ENCODE results near the gene COMMD4. TPM values are rescaled to one million over a fixed set of nuclear protein-coding genes. Genes with fewer than 3 reads are reported as not detected.
"Not testable (repeated sequence)": the region's sequence is repeated elsewhere in the genome, so short reads cannot be mapped to it uniquely, and the experiment has no call there.

The COMMD4 gene
- total RNA-seq, 1 experiment from 2014 or later, result 144 TPM

DNA sequence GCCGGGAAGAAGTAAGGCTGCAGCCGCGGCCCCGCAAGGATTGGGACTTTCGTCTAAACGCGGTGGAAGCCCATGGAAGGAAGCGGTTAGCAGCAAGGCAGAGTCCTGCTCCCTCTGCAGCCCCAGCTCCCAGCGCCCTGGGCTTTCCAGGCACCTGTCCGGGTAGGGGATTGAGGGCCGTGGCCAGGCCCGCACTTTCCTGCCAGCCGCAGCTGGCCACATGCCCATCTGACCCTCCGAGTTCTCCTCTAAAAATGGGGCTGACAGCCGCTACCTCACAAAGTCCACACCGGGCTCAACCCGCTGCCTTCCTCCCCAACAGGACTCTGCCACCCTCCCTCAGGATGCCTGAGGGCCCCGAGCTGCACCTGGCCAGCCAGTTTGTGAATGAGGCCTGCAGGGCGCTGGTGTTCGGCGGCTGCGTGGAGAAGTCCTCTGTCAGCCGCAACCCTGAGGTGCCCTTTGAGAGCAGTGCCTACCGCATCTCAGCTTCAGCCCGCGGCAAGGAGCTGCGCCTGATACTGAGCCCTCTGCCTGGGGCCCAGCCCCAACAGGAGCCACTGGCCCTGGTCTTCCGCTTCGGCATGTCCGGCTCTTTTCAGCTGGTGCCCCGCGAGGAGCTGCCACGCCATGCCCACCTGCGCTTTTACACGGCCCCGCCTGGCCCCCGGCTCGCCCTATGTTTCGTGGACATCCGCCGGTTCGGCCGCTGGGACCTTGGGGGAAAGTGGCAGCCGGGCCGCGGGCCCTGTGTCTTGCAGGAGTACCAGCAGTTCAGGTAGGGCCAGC lies 12.9 kb downstream of the COMMD4 start:
- no peaks in the 10 kb centered on the region; the same call in 1 of the 2 replicates for H3K9me3 ChIP-seq
- H3K36me3 ChIP-seq, result no peaks in the 10 kb centered on the region; the same call in 1 of the 2 replicates
- H3K4me3 ChIP-seq, result no peak overlapping the region
- H3K27me3 ChIP-seq, result peaks cover 34% of the 10 kb centered on the region
- DNase-seq, result no peak

DNA sequence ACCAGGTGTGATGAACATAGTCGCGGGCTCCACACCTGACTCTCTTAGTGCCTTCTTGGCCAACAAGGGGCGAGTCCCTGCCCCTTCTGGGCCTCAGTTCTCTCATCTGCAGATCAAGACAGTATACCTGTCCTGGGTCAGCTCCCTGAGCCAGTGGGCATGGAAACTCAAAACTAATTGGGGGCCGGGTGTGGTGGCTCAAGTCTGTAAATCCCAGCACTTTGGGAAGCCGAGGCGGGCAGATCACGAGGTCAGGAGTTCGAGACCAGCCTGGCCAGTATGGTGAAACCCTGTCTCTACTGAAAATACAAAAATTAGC lies 13.4 kb downstream of the COMMD4 start:
- H3K4me3 ChIP-seq, H3K36me3 ChIP-seq, DNase-seq, H3K9me3 ChIP-seq: not testable (repeated sequence)
- peaks cover 34% of the 10 kb centered on the region for H3K27me3 ChIP-seq

DNA sequence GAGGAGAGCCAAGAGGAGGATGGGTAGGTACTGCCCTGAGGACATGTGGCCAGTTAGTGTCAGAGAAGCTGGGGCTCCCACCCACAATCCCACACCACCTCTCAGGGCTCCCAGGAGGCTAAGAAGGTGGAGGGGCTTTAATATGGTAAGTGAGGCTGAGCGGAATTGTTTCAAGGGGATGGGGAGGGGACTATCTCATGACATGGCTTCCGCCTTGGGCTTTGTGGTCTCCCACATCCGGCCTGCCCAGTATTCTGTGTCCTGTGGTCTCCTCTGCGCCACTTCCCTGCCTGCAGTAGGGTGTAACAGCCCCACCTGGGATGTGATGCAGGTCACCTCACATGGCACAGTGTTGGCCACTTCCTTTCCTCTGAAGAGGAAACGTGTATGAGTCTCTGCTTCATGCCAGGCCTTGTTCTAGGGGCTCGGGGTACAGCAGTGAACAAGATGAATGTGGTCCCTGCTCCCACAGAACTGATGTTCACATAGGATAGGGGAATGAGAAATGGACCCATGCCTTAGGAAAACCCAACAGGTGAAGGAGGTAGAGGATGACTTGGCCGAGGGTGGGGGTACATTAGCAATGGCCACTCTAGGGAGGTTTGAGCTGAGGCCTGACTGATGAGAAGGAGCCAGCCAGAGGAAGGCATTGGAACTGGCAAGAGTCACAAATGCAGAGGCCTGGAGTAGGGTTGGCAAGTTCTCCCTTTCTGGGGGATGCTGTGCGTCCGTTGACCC lies 14.2 kb downstream of the COMMD4 start:
- DNase-seq, result no peak
- Histone ChIP-seq H3K27me3 (peaks cover 34% of the 10 kb centered on the region), H3K36me3 (no peaks in the 10 kb centered on the region; the same call in 1 of the 2 replicates), H3K4me3 (no peak overlapping the region), H3K9me3 (no peaks in the 10 kb centered on the region)

DNA sequence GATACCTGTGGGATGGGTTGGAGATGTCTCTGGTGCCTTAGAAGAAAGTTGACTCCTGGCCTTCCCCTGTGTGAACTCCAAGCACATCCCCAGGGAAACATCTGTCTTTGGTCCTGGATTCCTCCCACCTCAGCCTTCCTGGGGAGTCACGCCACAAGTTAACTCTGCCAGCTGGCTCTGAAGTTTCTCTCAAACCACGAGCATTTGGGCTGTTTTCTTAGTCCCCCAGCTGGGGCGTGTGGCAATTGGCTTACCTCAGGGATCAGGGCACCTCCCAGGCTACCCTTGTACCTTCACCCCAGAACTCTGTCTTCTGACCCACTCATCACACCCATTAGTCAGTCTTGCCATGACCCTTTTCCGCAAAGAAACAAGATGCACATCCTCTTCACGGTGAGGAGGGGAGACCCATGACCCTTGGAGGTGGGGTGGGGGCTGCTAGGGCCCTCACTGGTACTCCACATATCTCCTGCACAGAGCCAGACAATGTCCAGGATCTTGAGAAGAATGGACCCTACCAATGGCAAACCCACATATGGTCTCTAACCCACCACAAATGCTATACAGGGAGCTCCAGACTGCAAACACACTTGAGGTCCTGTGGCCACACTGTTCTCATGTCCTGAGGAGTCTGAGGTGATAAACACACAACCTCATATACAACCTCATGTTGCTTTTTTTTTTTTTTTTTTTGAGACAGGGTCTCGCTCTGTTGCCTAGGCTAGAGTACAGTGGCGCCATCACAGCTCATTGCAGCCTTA lies 14.9 kb downstream of the COMMD4 start:
- Histone ChIP-seq H3K36me3 (no peaks in the 10 kb centered on the region; the same call in 1 of the 2 replicates), H3K9me3 (no peaks in the 10 kb centered on the region), H3K4me3 (no peak overlapping the region), H3K27me3 (peaks cover 34% of the 10 kb centered on the region)
- no peak for DNase-seq

DNA sequence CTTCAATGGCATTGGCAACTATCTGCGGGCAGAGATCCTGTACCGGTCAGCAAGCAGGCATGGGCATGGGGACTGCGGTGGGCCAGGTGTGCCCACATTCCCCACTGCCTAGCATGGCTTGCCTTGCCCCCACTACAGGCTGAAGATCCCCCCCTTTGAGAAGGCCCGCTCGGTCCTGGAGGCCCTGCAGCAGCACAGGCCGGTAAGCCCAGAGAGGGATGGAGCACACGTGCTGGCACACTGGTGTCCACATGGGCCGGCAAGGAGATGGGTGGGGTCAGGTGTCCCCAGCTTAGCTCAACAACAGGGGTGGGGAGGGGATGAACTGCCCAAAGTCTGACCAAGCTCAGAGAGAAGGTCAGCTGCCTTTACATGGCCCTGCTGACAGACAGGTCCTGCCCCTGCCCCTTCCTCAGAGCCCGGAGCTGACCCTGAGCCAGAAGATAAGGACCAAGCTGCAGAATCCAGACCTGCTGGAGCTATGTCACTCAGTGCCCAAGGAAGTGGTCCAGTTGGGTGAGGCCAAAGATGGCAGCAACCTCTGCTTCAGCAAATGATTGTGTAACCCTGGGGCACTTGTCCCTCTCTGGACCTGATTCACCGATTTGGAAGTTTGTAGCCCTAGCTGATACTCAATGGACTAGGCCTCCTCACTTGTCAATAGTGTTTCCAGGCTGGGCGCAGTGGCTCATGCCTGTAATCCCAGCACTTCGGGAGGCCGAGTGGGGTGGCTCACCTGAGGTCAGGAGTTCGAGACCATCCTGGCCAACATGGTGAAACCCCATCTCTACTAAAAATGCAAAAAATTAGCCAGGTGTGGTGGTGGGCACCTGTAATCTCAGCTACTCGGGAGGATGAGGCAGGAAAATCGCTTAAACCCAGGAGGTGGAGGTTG lies 16.6 kb downstream of the COMMD4 start:
- Histone ChIP-seq H3K9me3 (no peaks in the 10 kb centered on the region), H3K27me3 (peaks cover 21% of the 10 kb centered on the region), H3K4me3 (no peak overlapping the region), H3K36me3 (peaks cover 8% of the 10 kb centered on the region)
- no peak for DNase-seq

DNA sequence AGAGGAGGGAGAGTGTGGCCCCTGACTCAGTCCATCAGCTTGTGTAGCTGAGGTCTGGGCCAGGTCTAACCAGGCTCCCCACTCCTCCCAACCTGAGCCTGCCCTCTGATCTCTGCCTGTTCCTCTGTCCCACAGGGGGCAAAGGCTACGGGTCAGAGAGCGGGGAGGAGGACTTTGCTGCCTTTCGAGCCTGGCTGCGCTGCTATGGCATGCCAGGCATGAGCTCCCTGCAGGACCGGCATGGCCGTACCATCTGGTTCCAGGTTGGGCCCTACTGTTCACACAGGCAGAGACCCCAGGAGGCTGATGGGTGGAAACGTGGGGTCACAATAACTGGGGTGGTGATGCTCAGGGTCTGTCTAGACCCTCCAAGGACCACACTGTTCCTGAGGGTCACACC lies 17.7 kb downstream of the COMMD4 start:
- DNase-seq, result no peak
- no peaks in the 10 kb centered on the region for H3K9me3 ChIP-seq
- no peak overlapping the region for H3K4me3 ChIP-seq
- H3K27me3 ChIP-seq, result peaks cover 9% of the 10 kb centered on the region
- peaks cover 15% of the 10 kb centered on the region for H3K36me3 ChIP-seq

DNA sequence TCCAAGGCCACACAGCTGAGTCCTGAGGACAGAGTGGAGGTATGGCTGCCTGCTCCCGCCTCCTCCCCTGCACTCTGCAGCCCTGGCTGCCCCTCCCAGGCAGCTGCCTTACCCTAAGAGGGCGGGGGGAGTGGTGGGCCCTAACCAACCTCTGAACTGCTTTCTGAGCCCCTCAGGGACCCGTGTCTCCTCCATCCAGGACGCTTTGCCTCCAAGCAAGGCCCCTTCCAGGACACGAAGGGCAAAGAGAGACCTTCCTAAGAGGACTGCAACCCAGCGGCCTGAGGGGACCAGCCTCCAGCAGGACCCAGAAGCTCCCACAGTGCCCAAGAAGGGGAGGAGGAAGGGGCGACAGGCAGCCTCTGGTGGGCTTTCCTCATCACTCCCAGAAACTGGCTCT lies 18.6 kb downstream of the COMMD4 start:
- Histone ChIP-seq H3K9me3 (no peaks in the 10 kb centered on the region), H3K36me3 (peaks cover 17% of the 10 kb centered on the region), H3K4me3 (no peak overlapping the region), H3K27me3 (peaks cover under 1% of the 10 kb centered on the region; the same call in 1 of the 2 replicates)
- DNase-seq, result no peak

DNA sequence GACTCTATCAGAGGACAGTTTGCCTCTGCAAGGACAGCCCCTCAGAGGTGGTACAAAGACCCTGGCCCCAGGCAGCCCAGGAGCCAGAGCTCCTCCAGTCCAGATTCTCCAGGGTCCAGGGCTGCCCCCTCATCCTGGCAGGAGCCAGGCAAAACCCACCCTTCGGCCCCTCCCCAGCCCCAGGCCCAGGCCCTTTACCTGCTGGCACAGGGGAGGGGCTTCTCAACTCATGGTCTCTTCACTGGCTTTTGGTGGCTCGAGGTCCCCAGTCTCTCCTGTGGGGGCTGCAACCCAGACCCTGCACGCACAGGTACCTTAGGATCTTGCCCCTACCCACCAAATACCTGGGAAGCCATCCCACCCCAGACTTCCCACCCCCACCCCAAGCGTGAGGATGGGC lies 19.5 kb downstream of the COMMD4 start:
- Histone ChIP-seq H3K27me3 (no peaks in the 10 kb centered on the region), H3K36me3 (peaks cover 23% of the 10 kb centered on the region)
- no peak for DNase-seq

DNA sequence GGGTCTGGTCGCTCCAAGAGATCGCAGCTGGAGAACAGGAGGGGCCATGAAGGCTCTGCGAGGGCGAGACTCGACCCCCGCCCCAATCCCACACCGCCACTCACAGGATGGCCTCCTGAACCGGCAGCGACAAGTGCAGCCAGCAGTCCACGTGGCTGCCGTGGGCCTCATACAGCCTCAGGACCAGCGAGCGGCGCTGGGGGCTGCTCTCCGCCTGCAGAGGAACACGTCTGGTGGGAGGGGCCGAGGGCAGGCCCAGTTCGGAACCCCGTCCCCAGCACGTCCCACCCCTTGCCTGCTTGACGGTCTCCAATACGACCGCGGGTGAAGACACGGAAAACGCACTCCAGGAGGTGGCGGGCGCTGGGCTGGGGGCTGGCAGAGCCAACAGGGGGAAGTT lies 20.1 kb downstream of the COMMD4 start:
- H3K9me3 ChIP-seq, result no peaks in the 10 kb centered on the region
- H3K4me3 ChIP-seq, result no peak overlapping the region
- no peaks in the 10 kb centered on the region for H3K27me3 ChIP-seq
- H3K36me3 ChIP-seq, result peaks cover 24% of the 10 kb centered on the region
- no peak for DNase-seq

More for the DNA sequence above, 19.5 kb downstream of the COMMD4 start:
- Histone ChIP-seq H3K4me3 (no peak overlapping the region), H3K9me3 (no peaks in the 10 kb centered on the region)

DNA sequence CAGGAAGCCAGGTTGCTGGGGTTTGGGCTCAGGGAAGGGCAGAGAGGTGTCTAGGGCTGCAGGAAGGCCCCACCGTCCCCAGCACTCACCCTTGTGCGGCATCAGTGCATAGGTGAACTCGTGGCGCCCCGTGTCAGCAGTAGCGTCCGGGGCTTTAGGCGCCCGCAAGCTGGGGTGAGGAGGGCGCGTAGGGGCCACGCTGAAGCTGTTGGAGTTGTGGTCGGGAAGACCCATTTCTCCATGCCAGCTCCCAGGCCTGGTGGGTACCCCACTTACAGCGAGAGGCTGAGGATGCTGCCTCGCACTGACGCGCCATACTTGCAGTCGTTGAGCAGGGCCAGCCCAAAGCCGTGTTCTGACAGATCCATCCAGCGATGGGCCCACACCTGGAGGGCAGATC lies 20.7 kb downstream of the COMMD4 start:
- Histone ChIP-seq H3K27me3 (no peaks in the 10 kb centered on the region), H3K9me3 (no peaks in the 10 kb centered on the region), H3K4me3 (no peak overlapping the region), H3K36me3 (peaks cover 29% of the 10 kb centered on the region)
- no peak for DNase-seq

DNA sequence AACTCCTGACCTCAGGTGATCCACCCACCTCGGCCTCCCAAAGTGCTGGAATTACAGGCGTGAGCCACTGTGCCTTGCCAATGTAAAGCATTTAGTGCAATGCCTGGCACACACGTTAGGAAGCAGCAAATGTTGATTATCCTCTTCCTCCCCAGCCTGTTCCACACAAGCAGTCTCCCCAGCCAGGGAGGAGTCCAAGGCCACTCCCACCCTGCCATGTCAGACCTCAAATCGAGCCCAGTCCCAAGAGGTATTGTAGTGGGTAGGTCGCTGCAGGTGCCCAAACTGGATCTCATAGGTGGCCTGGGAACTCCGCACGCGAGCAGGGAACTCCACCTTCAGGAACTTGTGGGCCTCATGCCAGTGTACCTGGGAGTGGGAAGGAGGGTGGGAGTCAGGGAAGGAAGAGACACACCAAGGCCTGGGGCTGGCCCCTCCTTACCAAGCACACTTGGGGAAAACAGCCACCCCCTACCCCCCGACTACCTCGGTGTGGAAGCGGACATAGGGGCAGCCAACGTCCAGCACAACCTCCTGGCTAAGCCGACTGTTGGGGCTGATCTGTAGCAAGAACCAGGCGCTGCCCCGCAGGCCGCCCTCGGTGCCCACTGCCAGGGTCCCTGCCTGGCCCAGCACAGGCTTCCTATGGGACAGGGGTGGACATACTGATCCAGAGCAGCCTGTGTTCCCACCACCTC lies 22.3 kb downstream of the COMMD4 start:
- no peak for DNase-seq
- H3K9me3 ChIP-seq, result no peaks in the 10 kb centered on the region
- no peak overlapping the region for H3K4me3 ChIP-seq
- peaks cover 46% of the 10 kb centered on the region for H3K36me3 ChIP-seq
- H3K27me3 ChIP-seq, result no peaks in the 10 kb centered on the region

DNA sequence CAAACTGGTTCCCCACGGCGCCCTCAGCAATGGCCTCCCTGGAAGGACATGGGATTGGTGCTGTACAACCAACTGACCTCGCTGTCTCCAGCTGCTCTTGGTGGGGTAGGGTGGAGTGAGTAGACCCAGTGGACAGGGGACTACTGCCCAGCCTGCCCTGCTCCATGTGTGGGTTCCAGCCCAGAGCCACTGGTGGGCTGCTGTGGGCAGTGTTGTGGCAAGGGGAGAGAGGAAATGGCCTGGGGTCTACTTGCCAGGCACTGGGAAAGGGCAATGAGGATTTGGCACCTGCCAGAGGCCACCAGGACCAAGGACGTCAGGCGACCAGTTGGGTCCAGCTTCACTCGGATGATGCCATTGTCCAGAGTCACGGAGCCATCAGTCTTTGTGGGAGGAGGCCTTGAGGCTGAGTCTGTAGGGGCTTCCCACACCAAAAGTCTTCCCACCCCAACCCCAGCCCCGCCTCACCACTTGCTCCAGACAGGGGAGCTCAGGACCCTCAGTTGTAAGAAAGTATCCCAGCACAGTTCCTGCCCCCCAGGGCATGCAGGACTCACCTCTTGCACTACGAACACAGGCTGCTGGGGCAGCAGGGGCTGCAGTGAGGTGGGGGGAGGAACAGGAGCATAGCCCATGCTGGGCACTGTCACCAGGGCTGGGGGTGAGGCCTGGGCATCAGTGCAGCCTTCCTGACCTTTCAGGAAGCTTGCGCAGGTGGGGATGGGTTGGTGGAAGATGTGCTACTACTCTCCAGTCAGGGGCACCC lies 23.1 kb downstream of the COMMD4 start:
- Histone ChIP-seq H3K9me3 (no peaks in the 10 kb centered on the region), H3K27me3 (no peaks in the 10 kb centered on the region), H3K36me3 (peaks cover 48% of the 10 kb centered on the region), H3K4me3 (no peak overlapping the region)
- no peak for DNase-seq

DNA sequence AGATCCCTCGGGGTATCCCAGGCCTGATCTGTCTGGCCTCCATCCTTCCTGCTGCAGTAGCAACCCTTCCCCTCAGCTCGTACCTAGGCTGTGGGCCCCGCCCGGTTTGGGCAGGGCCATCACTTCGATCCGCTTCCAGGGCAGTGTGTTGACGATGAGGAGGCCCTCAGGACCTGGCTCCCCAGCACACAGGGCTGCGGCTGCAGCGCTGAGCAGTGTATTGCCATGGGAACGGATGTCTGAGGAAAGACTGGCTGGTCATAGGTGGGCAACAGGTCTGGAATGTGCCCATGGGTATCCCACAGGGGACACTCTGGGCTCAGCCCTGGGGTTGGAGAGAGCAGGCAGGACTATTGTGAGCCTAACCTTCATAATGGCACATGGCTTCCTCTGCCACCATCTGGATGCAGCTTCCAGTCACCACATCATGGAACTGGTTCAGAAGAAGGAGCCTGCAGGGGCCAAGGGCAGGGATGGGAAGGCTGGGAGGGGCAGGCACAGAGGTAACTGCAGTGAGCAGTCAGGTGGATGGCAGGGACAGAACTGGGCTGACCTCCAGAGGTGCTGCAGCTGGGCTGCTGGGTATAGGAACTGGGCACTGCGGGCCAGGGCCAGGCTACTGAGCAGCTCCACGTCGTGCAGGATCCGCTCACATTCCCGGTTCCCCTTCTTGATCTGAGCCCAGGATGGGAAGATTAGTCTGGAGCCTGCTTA lies 23.8 kb downstream of the COMMD4 start:
- Histone ChIP-seq H3K27me3 (no peaks in the 10 kb centered on the region), H3K36me3 (peaks cover 51% of the 10 kb centered on the region), H3K9me3 (no peaks in the 10 kb centered on the region), H3K4me3 (no peak overlapping the region)
- DNase-seq, result no peak

DNA sequence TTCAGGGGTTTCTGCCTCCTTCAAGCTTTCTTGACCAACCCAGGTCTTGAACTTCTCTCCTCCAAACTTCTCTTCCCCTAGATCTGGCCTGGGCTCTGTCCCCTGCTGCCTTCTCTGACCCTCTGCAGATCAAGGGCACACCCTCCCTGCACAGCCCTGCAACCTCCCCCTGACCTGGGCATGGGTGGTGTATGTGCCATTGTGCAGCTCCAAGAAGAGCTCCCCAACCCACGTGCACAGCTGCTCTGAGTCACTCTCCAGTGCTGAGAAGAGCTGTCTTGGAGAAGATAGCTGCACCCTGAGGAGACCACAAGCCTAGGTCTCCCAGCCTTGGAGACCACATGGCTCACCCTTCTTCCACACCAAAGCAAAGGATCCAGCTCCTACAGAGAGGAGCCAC lies 24.5 kb downstream of the COMMD4 start:
- Histone ChIP-seq H3K4me3 (no peak overlapping the region), H3K36me3 (peaks cover 58% of the 10 kb centered on the region), H3K27me3 (no peaks in the 10 kb centered on the region), H3K9me3 (no peaks in the 10 kb centered on the region)
- DNase-seq, result no peak

DNA sequence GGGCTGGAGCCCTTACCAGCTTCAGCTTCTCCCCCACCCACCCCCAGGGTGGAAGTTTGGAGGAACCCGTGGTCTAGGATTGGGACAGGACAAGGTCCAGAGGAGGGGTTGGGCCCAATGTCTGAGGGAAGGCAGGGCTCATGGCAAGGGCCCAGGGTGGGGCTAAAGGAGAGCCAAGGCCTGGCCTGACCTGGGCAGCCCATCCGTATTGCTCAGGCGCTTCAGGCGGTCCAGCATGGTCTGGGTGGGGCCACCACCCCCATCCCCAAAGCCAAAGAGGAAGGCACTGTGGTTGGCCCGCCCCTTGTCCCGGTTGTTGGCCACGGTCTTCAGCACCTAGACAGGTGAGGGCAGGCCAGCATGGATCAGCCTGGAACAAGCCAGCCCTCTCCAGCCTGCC lies 25.0 kb downstream of the COMMD4 start:
- H3K4me3 ChIP-seq, result no peak overlapping the region
- H3K36me3 ChIP-seq, result peaks cover 63% of the 10 kb centered on the region
- no peaks in the 10 kb centered on the region for H3K9me3 ChIP-seq
- no peak for DNase-seq
- H3K27me3 ChIP-seq, result no peaks in the 10 kb centered on the region

Data from MG63 (cell line).